ACC112 (cell line): ENCODE measurements around the gene LY86.

Source experiments
- H2AFZ ChIP-seq: fragments of 200-600 bp; sonication (generic); one replicate; pipeline ENCODE4 v1.6.0; 2017; ENCODE audit warnings: antibody characterized with exemption, low read length; ENCODE audit not compliant: unreplicated experiment
- H3K27ac ChIP-seq: fragments of 200-600 bp; sonication (generic); 2 replicates; pipeline ENCODE4 v1.5.1; 2014; ENCODE audit warnings: low read depth, mild to moderate bottlenecking, antibody characterized with exemption, low read length, moderate library complexity
- H3K27me3 ChIP-seq: fragments of 200-600 bp; sonication (generic); 2 replicates; pipeline ENCODE4 v1.6.1; 2014; ENCODE audit warnings: mild to moderate bottlenecking, antibody characterized with exemption, low read length, moderate library complexity, mixed read lengths; ENCODE audit not compliant: insufficient read depth
- H3K36me3 ChIP-seq: fragments of 200-600 bp; sonication (generic); 2 replicates; pipeline ENCODE4 v1.6.1; 2016; ENCODE audit warnings: mild to moderate bottlenecking, antibody characterized with exemption, low read length, moderate library complexity, mixed read lengths; ENCODE audit not compliant: insufficient read depth
- H3K4me1 ChIP-seq: fragments of 200-600 bp; sonication (generic); one replicate; pipeline ENCODE4 v1.6.1; 2016; ENCODE audit warnings: low read length, mixed read lengths; ENCODE audit not compliant: insufficient read depth, unreplicated experiment, control insufficient read depth
- H3K4me3 ChIP-seq: fragments of 200-600 bp; sonication (generic); 2 replicates; pipeline ENCODE4 v1.5.1; 2014; ENCODE audit warnings: mild to moderate bottlenecking, low read depth, low read length
- H3K79me2 ChIP-seq: fragments of 200-600 bp; sonication (generic); one replicate; pipeline ENCODE4 v1.6.0; 2016; ENCODE audit warnings: low read length; ENCODE audit not compliant: control insufficient read depth, unreplicated experiment, insufficient read depth

LY86 gene

GRCh38 chr6:6557504-6557839, 31.0 kb upstream of the LY86 start:
- Histone ChIP-seq H3K79me2 (no peaks in the 10 kb centered on the region), H3K36me3 (no peaks in the 10 kb centered on the region), H3K4me3 (no peak overlapping the region), H3K27ac (no peak overlapping the region), H2AFZ (no peak overlapping the region), H3K4me1 (no peaks in the 10 kb centered on the region), H3K27me3 (peaks cover 15% of the 10 kb centered on the region)

- Histone ChIP-seq H3K4me3 (no peak overlapping the region), H3K79me2 (no peaks in the 10 kb centered on the region), H3K36me3 (no peaks in the 10 kb centered on the region), H2AFZ (no peak overlapping the region), H3K27me3 (peaks cover 15% of the 10 kb centered on the region), H3K4me1 (no peaks in the 10 kb centered on the region), H3K27ac (no peak overlapping the region)
Observed at GRCh38 chr6:6557886-6558285, 30.6 kb upstream of the LY86 start.

DNA sequence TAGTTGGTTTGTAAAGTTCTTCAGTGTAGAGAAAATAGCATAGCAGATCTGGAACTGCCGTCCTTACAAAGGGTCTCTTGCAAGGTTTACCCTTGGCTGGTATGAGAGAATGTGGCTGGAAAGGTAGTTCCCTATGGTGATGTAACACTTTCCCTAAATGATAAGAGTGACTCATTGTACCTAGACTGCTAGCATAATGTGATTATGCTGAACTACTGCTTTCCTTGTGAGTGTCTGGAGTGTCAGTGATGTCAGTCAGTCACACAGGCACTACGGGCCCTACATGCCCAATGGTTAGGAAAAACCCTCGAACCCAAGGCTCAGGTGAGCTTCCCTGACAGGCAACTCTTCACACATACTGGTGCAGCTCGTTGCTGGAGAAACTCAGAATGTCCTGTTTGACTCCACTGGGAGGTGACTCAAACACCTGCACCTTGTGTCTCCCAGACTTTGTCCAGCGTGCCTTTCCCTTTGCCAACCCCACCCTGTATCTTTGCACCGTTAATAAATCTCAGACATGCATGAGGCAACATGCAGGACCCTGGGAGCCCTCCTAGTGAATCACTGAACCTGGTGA, 28.4 kb upstream of the LY86 start:
- Histone ChIP-seq H3K4me3 (no peak overlapping the region), H2AFZ (no peak overlapping the region), H3K36me3 (no peaks in the 10 kb centered on the region), H3K79me2 (no peaks in the 10 kb centered on the region), H3K27me3 (peaks cover 11% of the 10 kb centered on the region), H3K27ac (no peak overlapping the region), H3K4me1 (no peaks in the 10 kb centered on the region)

- H3K79me2 ChIP-seq = no peaks in the 10 kb centered on the region
- no peaks in the 10 kb centered on the region for H3K4me1 ChIP-seq
- H3K27ac ChIP-seq = no peak overlapping the region
- H2AFZ ChIP-seq = no peak overlapping the region
- H3K36me3 ChIP-seq = no peaks in the 10 kb centered on the region
- H3K4me3 ChIP-seq = no peak overlapping the region
- H3K27me3 ChIP-seq = peaks cover 11% of the 10 kb centered on the region
Observed at GRCh38 chr6:6560909-6561308, 27.6 kb upstream of the LY86 start.

- Histone ChIP-seq H3K4me3 (no peak overlapping the region), H3K79me2 (no peaks in the 10 kb centered on the region), H3K27me3 (peaks cover under 1% of the 10 kb centered on the region; the same call in 1 of the 2 replicates), H2AFZ (no peak overlapping the region), H3K27ac (no peak overlapping the region), H3K36me3 (no peaks in the 10 kb centered on the region), H3K4me1 (no peaks in the 10 kb centered on the region)
Observed at GRCh38 chr6:6564154-6564553, 24.4 kb upstream of the LY86 start.

DNA sequence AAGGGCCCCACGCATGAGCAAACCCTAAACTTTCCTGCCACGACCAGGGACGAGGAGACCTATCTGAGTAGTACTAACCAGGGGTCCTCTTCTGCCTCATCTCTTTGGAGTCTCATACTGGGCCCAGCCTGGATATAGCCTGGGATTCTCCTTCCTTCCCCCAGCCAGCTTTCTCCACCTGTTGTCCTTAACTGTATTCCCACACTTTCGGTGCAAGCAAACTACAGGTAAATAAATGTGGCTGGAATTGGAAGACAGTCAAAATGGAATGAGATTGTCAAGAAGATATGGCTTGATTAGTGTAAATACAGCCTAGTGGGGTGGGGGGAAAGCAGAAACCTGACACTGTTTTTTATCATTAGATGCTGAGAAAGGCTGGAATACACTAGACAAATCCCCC, 23.5 kb upstream of the LY86 start:
- H3K27me3 ChIP-seq = peaks cover 9% of the 10 kb centered on the region; the same call in 1 of the 2 replicates
- no peaks in the 10 kb centered on the region for H3K36me3 ChIP-seq
- H3K79me2 ChIP-seq = no peaks in the 10 kb centered on the region
- H3K27ac ChIP-seq = no peak overlapping the region
- H3K4me3 ChIP-seq = no peak overlapping the region
- no peaks in the 10 kb centered on the region for H3K4me1 ChIP-seq
- no peak overlapping the region for H2AFZ ChIP-seq

GRCh38 chr6:6565488-6565887, 23.0 kb upstream of the LY86 start:
- Histone ChIP-seq H3K4me3 (no peak overlapping the region), H3K27me3 (peaks cover 9% of the 10 kb centered on the region; the same call in 1 of the 2 replicates), H2AFZ (no peak overlapping the region), H3K4me1 (no peaks in the 10 kb centered on the region), H3K79me2 (no peaks in the 10 kb centered on the region), H3K36me3 (no peaks in the 10 kb centered on the region), H3K27ac (no peak overlapping the region)

DNA sequence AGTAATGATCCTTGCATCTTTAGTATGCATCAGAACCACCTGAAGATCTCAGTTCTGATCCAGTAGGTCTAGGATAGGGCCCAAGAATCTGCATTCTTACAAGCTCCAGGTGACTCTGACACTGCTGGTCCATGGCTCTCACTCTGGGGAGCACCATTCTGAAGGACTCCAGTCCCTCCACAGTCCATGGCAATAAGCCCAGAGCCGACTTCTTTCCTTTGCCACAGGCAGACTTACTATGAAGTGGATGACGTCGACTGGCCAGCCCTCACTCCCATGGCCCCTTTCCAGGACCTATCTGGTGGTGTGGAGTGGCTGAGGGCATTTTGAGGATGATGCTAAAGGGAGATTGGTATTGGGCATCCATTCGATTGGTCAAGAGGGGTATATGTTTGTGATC, 21.8 kb upstream of the LY86 start:
- Histone ChIP-seq H2AFZ (no peak overlapping the region), H3K4me3 (no peak overlapping the region), H3K36me3 (no peaks in the 10 kb centered on the region), H3K27ac (no peak overlapping the region), H3K4me1 (no peaks in the 10 kb centered on the region), H3K27me3 (peaks cover 9% of the 10 kb centered on the region; the same call in 1 of the 2 replicates), H3K79me2 (no peaks in the 10 kb centered on the region)

DNA sequence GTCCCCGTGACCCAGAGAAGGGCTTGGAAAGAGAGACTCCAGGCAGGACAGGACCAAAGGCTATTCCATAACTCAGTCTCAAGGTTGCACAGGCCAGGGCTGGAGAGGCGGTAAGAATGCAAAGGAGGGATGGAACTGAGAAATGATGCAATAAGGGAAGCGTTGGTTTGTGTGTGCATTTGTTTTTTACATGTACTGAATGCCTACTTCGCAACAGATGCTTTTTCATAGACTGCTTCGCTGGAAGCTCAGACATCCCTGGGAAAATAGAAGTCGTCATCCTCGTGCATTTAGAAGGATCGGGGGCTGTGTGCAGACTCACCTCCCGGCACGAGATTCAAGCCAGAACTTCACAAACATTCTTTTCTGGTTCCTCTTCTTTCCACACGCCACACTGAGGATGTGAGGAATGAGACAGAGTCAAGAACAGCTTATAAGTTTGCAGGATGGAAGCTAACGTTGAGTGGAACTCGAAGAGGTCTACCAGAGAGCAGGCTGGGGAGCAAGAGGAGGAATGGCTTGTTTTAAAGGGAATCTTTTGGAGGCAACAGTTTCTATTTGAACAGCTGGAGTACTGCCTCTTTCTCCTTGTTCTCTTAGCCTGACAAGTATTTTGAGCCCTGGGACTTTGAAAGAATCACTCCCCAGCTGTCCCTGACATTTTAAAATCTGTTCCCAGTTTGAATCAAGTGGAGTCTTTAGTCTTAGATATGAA, 19.3 kb upstream of the LY86 start:
- Histone ChIP-seq H3K79me2 (no peaks in the 10 kb centered on the region), H3K27ac (no peak overlapping the region), H3K27me3 (peaks cover 9% of the 10 kb centered on the region; the same call in 1 of the 2 replicates), H2AFZ (no peak overlapping the region), H3K36me3 (no peaks in the 10 kb centered on the region), H3K4me1 (no peaks in the 10 kb centered on the region), H3K4me3 (no peak overlapping the region)

GRCh38 chr6:6569811-6570164, 18.7 kb upstream of the LY86 start:
- Histone ChIP-seq H3K36me3 (no peaks in the 10 kb centered on the region), H3K27ac (no peak overlapping the region), H2AFZ (no peak overlapping the region), H3K4me1 (no peaks in the 10 kb centered on the region), H3K27me3 (peaks cover 9% of the 10 kb centered on the region; the same call in 1 of the 2 replicates), H3K4me3 (no peak overlapping the region), H3K79me2 (no peaks in the 10 kb centered on the region)

GRCh38 chr6:6570929-6571671, 17.4 kb upstream of the LY86 start:
- Histone ChIP-seq H3K27me3 (peaks cover 9% of the 10 kb centered on the region; the same call in 1 of the 2 replicates), H3K4me3 (no peak overlapping the region), H3K4me1 (no peaks in the 10 kb centered on the region), H3K36me3 (no peaks in the 10 kb centered on the region), H3K27ac (no peak overlapping the region), H2AFZ (no peak overlapping the region), H3K79me2 (no peaks in the 10 kb centered on the region)
